GM12878 (cell line): ENCODE data around the gene UQCR10. TPM values are rescaled to one million over a fixed set of nuclear protein-coding genes. Genes with fewer than 3 reads are reported as not detected.

Source experiments
- ATAC-seq: fragments of 200-7000 bp; cut with Tn5 transposase; 3 replicates; pipeline ENCODE4 v1.9.1; 2020; ENCODE audit warnings: mild to moderate bottlenecking, moderate library complexity
- BruUV-seq: library from RNA; stranded (reverse); fragments of 400-500 nt; replicated peaks from 2 replicates; lab custom pipeline; 2021; lab: Mats Ljungman, UMichigan
- CTCF ChIA-PET: fragments of 300-600 bp; sonication (Branson Sonifier 250); formaldehyde crosslinking; extraction: SDS; loops from one replicate; lab custom pipeline; 2021; ENCODE audit warnings: inconsistent platforms; lab: Yijun Ruan, JAX
- POLR2A ChIA-PET: fragments of 350-600 bp; formaldehyde crosslinking; extraction: SDS; loops from one replicate; lab custom pipeline; 2021; ENCODE audit warnings: inconsistent platforms; lab: Charles Lee
- RAD21 ChIA-PET: fragments of 300-600 bp; sonication (Branson Sonifier 250); formaldehyde crosslinking; loops from one replicate; lab custom pipeline; 2023; ENCODE audit warnings: antibody characterized with exemption; ENCODE audit not compliant: unreplicated experiment; lab: Charles Lee
- SMC1A ChIA-PET: fragments of 300-600 bp; sonication (Branson Sonifier 250); formaldehyde crosslinking; loops from one replicate; lab custom pipeline; 2023; ENCODE audit not compliant: unreplicated experiment, uncharacterized antibody; lab: Charles Lee
- DNase-seq: peaks from one replicate; pipeline ENCODE4 v3.0.0-alpha.2; 2011; ENCODE audit warnings: low read depth, low spot score
- FAIRE-seq: peaks from 3 replicates; lab custom pipeline; 2011; peaks lifted over from hg19 to GRCh38; lab: Jason Lieb, UNC
- H2AFZ ChIP-seq: 2 replicates; pipeline ENCODE4 v1.6.0; 2011; ENCODE audit warnings: low read depth, low read length, control low read depth; ENCODE audit not compliant: control insufficient read depth
- H3K27ac ChIP-seq: 2 replicates; pipeline ENCODE4 v1.5.1; 2011; ENCODE audit warnings: control low read depth; ENCODE audit not compliant: control insufficient read depth, insufficient read depth
- H3K27me3 ChIP-seq, 2 experiments: replicated peaks in 1 of 2; 2 replicates each; pipeline versions ENCODE4 v1.6.0 to v1.6.1; 2011; ENCODE audit warnings: low read length in 1 of 2; ENCODE audit not compliant: control insufficient read depth in 2 of 2, insufficient read depth in 2 of 2
- H3K36me3 ChIP-seq, 2 experiments: 2 replicates each; pipeline ENCODE4 v1.5.1; 2011; ENCODE audit warnings: low read length in 1 of 2; ENCODE audit not compliant: control insufficient read depth in 2 of 2, insufficient read depth in 2 of 2
- H3K4me1 ChIP-seq: 2 replicates; pipeline ENCODE4 v1.6.1; 2011; ENCODE audit warnings: mild to moderate bottlenecking, low read length, moderate library complexity, mixed read lengths; ENCODE audit not compliant: control insufficient read depth, insufficient read depth
- H3K4me2 ChIP-seq: 2 replicates; pipeline ENCODE4 v1.6.0; 2011; ENCODE audit warnings: control low read depth; ENCODE audit not compliant: control insufficient read depth, insufficient read depth
- H3K4me3 ChIP-seq: fragments of 200-600 bp; sonication (generic); 2 replicates; pipeline ENCODE4 v1.5.1; 2016
- H3K79me2 ChIP-seq: 2 replicates; pipeline ENCODE4 v1.6.0; 2011; ENCODE audit warnings: low read length; ENCODE audit not compliant: control insufficient read depth, insufficient read depth
- H3K9ac ChIP-seq: 2 replicates; pipeline ENCODE4 v1.8.0; 2011; ENCODE audit warnings: low read length, control low read depth, mixed read lengths; ENCODE audit not compliant: control insufficient read depth, insufficient read depth
- H3K9me3 ChIP-seq: replicated peaks from 3 replicates; pipeline ENCODE4 v1.5.1; 2011; ENCODE audit warnings: mild to moderate bottlenecking, low read length; ENCODE audit not compliant: control insufficient read depth, insufficient read depth
- H4K20me1 ChIP-seq: 2 replicates; pipeline ENCODE4 v1.6.0; 2011; ENCODE audit not compliant: control insufficient read depth, insufficient read depth
- HCFC1 ChIP-seq: fragments of 150-350 bp; IDR thresholded peaks from 2 replicates; pipeline ENCODE4 v1.6.1; 2014; ENCODE audit warnings: low read length
- HDGF ChIP-seq: fragments of 450-650 bp; IDR thresholded peaks from 2 replicates; pipeline ENCODE4 v1.6.1; 2016; ENCODE audit warnings: antibody characterized with exemption
- IKZF1 ChIP-seq: fragments of 450-650 bp; conservative IDR thresholded peaks from 2 replicates; pipeline ENCODE4 v1.6.1; 2017; ENCODE audit warnings: antibody characterized with exemption, mild to moderate bottlenecking
- MEF2A ChIP-seq: IDR thresholded peaks from 2 replicates; pipeline ENCODE4 v1.6.1; 2011; ENCODE audit warnings: low read depth, mild to moderate bottlenecking, low read length, moderate library complexity; ENCODE audit not compliant: insufficient read depth
- MYB ChIP-seq: fragments of 150-350 bp; IDR thresholded peaks from 2 replicates; pipeline ENCODE4 v1.6.1; 2014; ENCODE audit warnings: mild to moderate bottlenecking, low read depth, low read length, borderline replicate concordance
- NFYA ChIP-seq: IDR thresholded peaks from 2 replicates; pipeline ENCODE4 v1.6.1; 2011; ENCODE audit warnings: low read depth, mild to moderate bottlenecking, low read length, improper control_type of control experiment, borderline replicate concordance
- RAD51 ChIP-seq: fragments of 450-650 bp; IDR thresholded peaks from 2 replicates; pipeline ENCODE4 v1.6.1; 2016; ENCODE audit warnings: moderate library complexity, mild to moderate bottlenecking, inconsistent platforms
- RELA ChIP-seq: fragments of 450-650 bp; IDR thresholded peaks from 2 replicates; pipeline ENCODE4 v1.8.0; 2014; ENCODE audit warnings: borderline replicate concordance; ENCODE audit not compliant: partially characterized antibody
- SIN3A ChIP-seq: IDR thresholded peaks from 2 replicates; pipeline ENCODE4 v1.6.1; 2012; ENCODE audit warnings: low read depth, low read length, improper control_type of control experiment
- SP1 ChIP-seq: IDR thresholded peaks from one replicate; pipeline ENCODE4 v1.6.1; 2011; ENCODE audit warnings: low read depth, low read length
- WGBS: methylation state at CpG from one replicate; pipeline ENCODE4 v1.1.6; 2016; ENCODE audit warnings: low lambda C conversion rate; ENCODE audit not compliant: insufficient replicate concordance, insufficient coverage; ENCODE audit errors: missing lambda C conversion rate; 5-methylcytosine and 5-hydroxymethylcytosine counted together
- in situ Hi-C: fragments of 300-500 bp; cut with MboI; formaldehyde crosslinking; loops from 9 replicates; pipeline ENCODE4 v1.14.3; 2018; ENCODE audit warnings: mixed read lengths
- intact Hi-C: fragments of 100-400 bp; cut with micrococcal nuclease; formaldehyde crosslinking; loops from one replicate; pipeline ENCODE4 v1.14.2; 2022; ENCODE audit not compliant: unreplicated experiment
- polyA plus RNA-seq, 11 experiments: library from polyadenylated mRNA; depleted of rRNA in 4 of 11; unstranded in 6 of 11; stranded (reverse) in 5 of 11; fragments of >200 nt; fragmentation: Nextera tagmentation in 4 of 11; fragmentation: Illumina TruSeq in 1 of 11; extraction: Ambion mirVana in 4 of 11; extraction: Trizol in 1 of 11; gene quantifications; 1 replicate in 1 of 11; 2 replicates in 10 of 11; pipeline versions ENCODE4 v1.2.1 to v1.2.3, GENCODE V29; 2011 to 2016; ENCODE audit warnings: inconsistent platforms in 2 of 11, missing spikeins in 2 of 11, low read depth in 1 of 11
- total RNA-seq, 4 experiments: library from RNA; depleted of rRNA in 3 of 4; stranded (reverse); fragments of >200 nt in 3 of 4; fragmentation: Illumina TruSeq in 1 of 4; extraction: Trizol in 1 of 4; gene quantifications; 2 replicates each; pipeline versions ENCODE4 v1.2.1 to v1.2.3, GENCODE V29; 2013 to 2021
- TF ChIP-seq, protein P1 (sequence below): IDR thresholded peaks from 2 replicates; pipeline ENCODE4 v1.6.1; 2012; ENCODE audit warnings: improper control_type of control experiment, low read depth, low read length; ENCODE audit not compliant: insufficient replicate concordance
- TF ChIP-seq, protein P2 (sequence below): fragments of 450-650 bp; IDR thresholded peaks from 2 replicates; pipeline ENCODE4 v1.6.1; 2017; ENCODE audit warnings: mild to moderate bottlenecking
- TF ChIP-seq, protein P3 (sequence below): fragments of 450-650 bp; formaldehyde crosslinking; IDR thresholded peaks from 2 replicates; pipeline ENCODE4 v1.4.0; 2022; ENCODE audit warnings: mild to moderate bottlenecking, moderate library complexity

Gene UQCR10
- total and polyA plus RNA-seq, 10 of the 15 experiments (the other 5 are each of a cell fraction or from before 2014, with no cell fraction given): 144 to 1,021 (median 214) TPM

DNA sequence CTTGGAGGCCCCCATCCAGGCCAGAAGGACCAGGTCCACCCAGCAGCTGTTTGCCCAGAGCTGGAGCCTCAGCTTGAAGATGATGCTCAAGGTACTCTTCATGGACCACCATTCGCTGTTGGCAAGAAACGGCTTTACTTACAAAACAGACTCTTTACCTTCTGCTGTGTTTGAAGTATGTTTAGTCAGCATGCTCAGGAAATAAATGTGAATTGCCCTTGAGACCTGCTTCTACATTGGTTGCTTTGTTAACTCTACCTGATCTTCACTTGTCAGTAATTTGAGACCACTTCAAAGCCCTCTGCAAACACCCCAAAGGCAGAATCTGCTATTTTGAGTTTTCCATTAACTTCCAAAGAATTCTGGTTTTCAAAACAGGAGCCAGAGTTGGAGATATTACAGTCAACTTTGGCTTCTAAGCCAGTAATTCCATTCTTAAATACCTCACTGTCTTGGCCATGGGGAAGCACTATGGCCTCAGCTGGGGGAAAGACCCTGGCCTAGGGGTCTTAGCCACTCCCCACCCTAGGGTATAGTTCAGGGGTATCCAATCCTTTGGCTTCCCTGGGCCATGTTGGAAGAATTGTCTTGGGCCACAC lies 2.7 kb downstream of the UQCR10 start:
- ChIA-PET CTCF (interaction anchor here (0.7 to 1.7 kb wide), 3 partner anchors 30 to 566 kb away, joined by 3 to 8 read pairs (median 3); no protein-coding TSS in a partner anchor), RAD21 (interaction anchor here (1.8 kb wide), 1 partner anchor 235 kb away, joined by 4 read pairs; no protein-coding TSS in a partner anchor), SMC1A (interaction anchor here (0.8 to 1.7 kb wide), 3 partner anchors 9 to 235 kb away, joined by 3 to 4 read pairs (median 3); no protein-coding TSS in a partner anchor), POLR2A (interaction anchor here (0.6 kb wide), 1 partner anchor 764 kb away, joined by 9 read pairs; no protein-coding TSS in a partner anchor)
- H3K4me2 ChIP-seq: no peak overlapping the region
- no peak for ATAC-seq
- H3K4me3 ChIP-seq: no peak overlapping the region
- no TSS peak for BruUV-seq
- 93% methylated on average over 2 of the region's 2 CpGs for WGBS
- H3K9me3 ChIP-seq: no peaks in the 10 kb centered on the region; the same call in 2 of the 3 replicates
- no peaks in the 10 kb centered on the region for H3K27me3 ChIP-seq
- in situ Hi-C loops (no loop called here), intact Hi-C loops (no loop called here)
- no peak for FAIRE-seq
- H2AFZ ChIP-seq: no peak overlapping the region
- no peak overlapping the region for H3K9ac ChIP-seq
- H3K79me2 ChIP-seq: peaks cover 30% of the 10 kb centered on the region
- DNase-seq: no peak
- no peak overlapping the region for H3K27ac ChIP-seq
- H4K20me1 ChIP-seq: no peaks in the 10 kb centered on the region
- H3K4me1 ChIP-seq: peaks cover 4% of the 10 kb centered on the region
- H3K36me3 ChIP-seq: peaks cover 2 to 8% of the 10 kb centered on the region in 2 experiments
- TF ChIP-seq HDGF (no peak), RAD51 (no peak), RELA (no peak), MEF2A (no peak), NFYA (no peak), MYB (no peak), SP1 (no peak), SIN3A (no peak), HCFC1 (no peak), IKZF1 (no peak)
- TF ChIP-seq, protein P1, sequence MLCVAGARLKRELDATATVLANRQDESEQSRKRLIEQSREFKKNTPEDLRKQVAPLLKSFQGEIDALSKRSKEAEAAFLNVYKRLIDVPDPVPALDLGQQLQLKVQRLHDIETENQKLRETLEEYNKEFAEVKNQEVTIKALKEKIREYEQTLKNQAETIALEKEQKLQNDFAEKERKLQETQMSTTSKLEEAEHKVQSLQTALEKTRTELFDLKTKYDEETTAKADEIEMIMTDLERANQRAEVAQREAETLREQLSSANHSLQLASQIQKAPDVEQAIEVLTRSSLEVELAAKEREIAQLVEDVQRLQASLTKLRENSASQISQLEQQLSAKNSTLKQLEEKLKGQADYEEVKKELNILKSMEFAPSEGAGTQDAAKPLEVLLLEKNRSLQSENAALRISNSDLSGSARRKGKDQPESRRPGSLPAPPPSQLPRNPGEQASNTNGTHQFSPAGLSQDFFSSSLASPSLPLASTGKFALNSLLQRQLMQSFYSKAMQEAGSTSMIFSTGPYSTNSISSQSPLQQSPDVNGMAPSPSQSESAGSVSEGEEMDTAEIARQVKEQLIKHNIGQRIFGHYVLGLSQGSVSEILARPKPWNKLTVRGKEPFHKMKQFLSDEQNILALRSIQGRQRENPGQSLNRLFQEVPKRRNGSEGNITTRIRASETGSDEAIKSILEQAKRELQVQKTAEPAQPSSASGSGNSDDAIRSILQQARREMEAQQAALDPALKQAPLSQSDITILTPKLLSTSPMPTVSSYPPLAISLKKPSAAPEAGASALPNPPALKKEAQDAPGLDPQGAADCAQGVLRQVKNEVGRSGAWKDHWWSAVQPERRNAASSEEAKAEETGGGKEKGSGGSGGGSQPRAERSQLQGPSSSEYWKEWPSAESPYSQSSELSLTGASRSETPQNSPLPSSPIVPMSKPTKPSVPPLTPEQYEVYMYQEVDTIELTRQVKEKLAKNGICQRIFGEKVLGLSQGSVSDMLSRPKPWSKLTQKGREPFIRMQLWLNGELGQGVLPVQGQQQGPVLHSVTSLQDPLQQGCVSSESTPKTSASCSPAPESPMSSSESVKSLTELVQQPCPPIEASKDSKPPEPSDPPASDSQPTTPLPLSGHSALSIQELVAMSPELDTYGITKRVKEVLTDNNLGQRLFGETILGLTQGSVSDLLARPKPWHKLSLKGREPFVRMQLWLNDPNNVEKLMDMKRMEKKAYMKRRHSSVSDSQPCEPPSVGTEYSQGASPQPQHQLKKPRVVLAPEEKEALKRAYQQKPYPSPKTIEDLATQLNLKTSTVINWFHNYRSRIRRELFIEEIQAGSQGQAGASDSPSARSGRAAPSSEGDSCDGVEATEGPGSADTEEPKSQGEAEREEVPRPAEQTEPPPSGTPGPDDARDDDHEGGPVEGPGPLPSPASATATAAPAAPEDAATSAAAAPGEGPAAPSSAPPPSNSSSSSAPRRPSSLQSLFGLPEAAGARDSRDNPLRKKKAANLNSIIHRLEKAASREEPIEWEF: no peak
- TF ChIP-seq, protein P2, sequence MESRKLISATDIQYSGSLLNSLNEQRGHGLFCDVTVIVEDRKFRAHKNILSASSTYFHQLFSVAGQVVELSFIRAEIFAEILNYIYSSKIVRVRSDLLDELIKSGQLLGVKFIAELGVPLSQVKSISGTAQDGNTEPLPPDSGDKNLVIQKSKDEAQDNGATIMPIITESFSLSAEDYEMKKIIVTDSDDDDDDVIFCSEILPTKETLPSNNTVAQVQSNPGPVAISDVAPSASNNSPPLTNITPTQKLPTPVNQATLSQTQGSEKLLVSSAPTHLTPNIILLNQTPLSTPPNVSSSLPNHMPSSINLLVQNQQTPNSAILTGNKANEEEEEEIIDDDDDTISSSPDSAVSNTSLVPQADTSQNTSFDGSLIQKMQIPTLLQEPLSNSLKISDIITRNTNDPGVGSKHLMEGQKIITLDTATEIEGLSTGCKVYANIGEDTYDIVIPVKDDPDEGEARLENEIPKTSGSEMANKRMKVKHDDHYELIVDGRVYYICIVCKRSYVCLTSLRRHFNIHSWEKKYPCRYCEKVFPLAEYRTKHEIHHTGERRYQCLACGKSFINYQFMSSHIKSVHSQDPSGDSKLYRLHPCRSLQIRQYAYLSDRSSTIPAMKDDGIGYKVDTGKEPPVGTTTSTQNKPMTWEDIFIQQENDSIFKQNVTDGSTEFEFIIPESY: no peak
- TF ChIP-seq, protein P3, sequence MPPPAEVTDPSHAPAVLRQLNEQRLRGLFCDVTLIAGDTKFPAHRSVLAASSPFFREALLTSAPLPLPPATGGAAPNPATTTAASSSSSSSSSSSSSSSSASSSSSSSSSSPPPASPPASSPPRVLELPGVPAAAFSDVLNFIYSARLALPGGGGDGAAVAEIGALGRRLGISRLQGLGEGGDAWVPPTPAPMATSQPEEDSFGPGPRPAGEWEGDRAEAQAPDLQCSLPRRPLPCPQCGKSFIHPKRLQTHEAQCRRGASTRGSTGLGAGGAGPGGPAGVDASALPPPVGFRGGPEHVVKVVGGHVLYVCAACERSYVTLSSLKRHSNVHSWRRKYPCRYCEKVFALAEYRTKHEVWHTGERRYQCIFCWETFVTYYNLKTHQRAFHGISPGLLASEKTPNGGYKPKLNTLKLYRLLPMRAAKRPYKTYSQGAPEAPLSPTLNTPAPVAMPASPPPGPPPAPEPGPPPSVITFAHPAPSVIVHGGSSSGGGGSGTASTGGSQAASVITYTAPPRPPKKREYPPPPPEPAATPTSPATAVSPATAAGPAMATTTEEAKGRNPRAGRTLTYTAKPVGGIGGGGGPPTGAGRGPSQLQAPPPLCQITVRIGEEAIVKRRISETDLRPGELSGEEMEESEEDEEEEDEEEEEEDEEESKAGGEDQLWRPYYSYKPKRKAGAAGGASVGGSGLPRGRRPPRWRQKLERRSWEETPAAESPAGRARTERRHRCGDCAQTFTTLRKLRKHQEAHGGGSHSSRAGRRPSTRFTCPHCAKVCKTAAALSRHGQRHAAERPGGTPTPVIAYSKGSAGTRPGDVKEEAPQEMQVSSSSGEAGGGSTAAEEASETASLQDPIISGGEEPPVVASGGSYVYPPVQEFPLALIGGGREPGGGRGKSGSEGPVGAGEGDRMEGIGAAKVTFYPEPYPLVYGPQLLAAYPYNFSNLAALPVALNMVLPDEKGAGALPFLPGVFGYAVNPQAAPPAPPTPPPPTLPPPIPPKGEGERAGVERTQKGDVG (CRISPR knock-in tag): no peak
